BE2C (cell line): ENCODE data around the gene TRIM44.

Experiments used
- DNase-seq: peaks from one replicate; pipeline ENCODE4 v3.0.0-alpha.2; 2020
- H3K27me3 ChIP-seq: fragments of 250-450 bp; sonication (Bioruptor Pico); 2 replicates; pipeline ENCODE4 v1.5.1; 2020; ENCODE audit warnings: mild to moderate bottlenecking
- H3K36me3 ChIP-seq: fragments of 250-450 bp; sonication (Bioruptor Pico); 2 replicates; pipeline ENCODE4 v1.5.1; 2020; ENCODE audit warnings: mild to moderate bottlenecking
- H3K4me1 ChIP-seq: fragments of 250-450 bp; sonication (Bioruptor Pico); 2 replicates; pipeline ENCODE4 v1.5.1; 2020
- H3K4me3 ChIP-seq: 2 replicates; pipeline ENCODE4 v1.5.1; 2011; ENCODE audit warnings: low read depth, low read length
- H3K9me3 ChIP-seq: fragments of 250-450 bp; sonication (Bioruptor Pico); 2 replicates; pipeline ENCODE4 v1.5.1; 2020
- CTCF ChIP-seq: IDR thresholded peaks from 2 replicates; pipeline ENCODE4 v1.5.1; 2012; ENCODE audit warnings: mild to moderate bottlenecking, low read depth, low read length

The TRIM44 gene

GRCh38 chr11:35618497-35619115 is 44.0 kb upstream of the TRIM44 start:
- Histone ChIP-seq H3K36me3 (no peaks in the 10 kb centered on the region), H3K4me3 (peak overlapping the region; percentile 83), H3K9me3 (no peaks in the 10 kb centered on the region), H3K27me3 (no peaks in the 10 kb centered on the region), H3K4me1 (no peaks in the 10 kb centered on the region; the same call in 1 of the 2 replicates)
- TF ChIP-seq CTCF: no peak
- DNase-seq: no peak

DNA sequence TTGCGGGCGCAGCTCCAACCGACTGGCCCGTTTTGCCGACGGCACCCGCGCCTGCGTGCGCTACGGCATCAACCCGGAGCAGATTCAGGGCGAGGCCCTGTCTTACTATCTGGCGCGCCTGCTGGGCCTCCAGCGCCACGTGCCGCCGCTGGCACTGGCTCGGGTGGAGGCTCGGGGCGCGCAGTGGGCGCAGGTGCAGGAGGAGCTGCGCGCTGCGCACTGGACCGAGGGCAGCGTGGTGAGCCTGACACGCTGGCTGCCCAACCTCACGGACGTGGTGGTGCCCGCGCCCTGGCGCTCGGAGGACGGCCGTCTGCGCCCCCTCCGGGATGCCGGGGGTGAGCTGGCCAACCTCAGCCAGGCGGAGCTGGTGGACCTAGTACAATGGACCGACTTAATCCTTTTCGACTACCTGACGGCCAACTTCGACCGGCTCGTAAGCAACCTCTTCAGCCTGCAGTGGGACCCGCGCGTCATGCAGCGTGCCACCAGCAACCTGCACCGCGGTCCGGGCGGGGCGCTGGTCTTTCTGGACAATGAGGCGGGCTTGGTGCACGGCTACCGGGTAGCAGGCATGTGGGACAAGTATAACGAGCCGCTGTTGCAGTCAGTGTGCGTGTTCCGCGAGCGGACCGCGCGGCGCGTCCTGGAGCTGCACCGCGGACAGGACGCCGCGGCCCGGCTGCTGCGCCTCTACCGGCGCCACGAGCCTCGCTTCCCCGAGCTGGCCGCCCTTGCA is 43.3 kb upstream of the TRIM44 start:
- Histone ChIP-seq H3K9me3 (no peaks in the 10 kb centered on the region), H3K4me1 (no peaks in the 10 kb centered on the region; the same call in 1 of the 2 replicates), H3K27me3 (no peaks in the 10 kb centered on the region), H3K36me3 (no peaks in the 10 kb centered on the region), H3K4me3 (peak overlapping the region; percentile 83)
- peak; percentile 46 for DNase-seq
- no peak for TF ChIP-seq CTCF

GRCh38 chr11:35619855-35620640 is 42.5 kb upstream of the TRIM44 start:
- DNase-seq: peak; percentile 66
- no peaks in the 10 kb centered on the region; the same call in 1 of the 2 replicates for H3K4me1 ChIP-seq
- no peak for TF ChIP-seq CTCF

DNA sequence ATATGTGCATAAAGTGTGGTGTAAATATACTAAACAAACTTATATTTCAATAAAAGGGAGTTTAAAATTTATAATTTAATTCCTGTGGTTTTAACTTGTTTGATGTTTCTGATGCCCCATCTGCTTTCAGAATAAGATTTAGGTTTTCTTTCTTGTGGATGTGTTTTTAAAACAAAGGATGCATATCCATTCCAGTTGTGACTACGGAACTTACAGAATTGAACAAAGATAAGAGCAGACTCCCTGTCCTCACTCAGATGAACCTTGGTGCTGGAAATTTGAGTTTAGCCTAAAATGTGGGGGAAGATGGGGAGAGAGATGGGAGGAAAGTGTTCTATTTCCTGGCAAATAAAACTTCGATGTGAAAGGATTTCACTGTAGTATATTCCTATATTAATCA is 41.8 kb upstream of the TRIM44 start:
- Histone ChIP-seq H3K36me3 (no peaks in the 10 kb centered on the region), H3K4me1 (no peaks in the 10 kb centered on the region; the same call in 1 of the 2 replicates), H3K27me3 (no peaks in the 10 kb centered on the region), H3K4me3 (peak overlapping the region; percentile 83), H3K9me3 (no peaks in the 10 kb centered on the region)
- DNase-seq: no peak
- no peak for TF ChIP-seq CTCF

More at GRCh38 chr11:35619855-35620640, 42.5 kb upstream of the TRIM44 start:
- Histone ChIP-seq H3K36me3 (no peaks in the 10 kb centered on the region), H3K27me3 (no peaks in the 10 kb centered on the region), H3K4me3 (peak overlapping the region; percentile 83), H3K9me3 (no peaks in the 10 kb centered on the region)

GRCh38 chr11:35621620-35622019 is 41.0 kb upstream of the TRIM44 start:
- Histone ChIP-seq H3K4me3 (no peak overlapping the region), H3K36me3 (no peaks in the 10 kb centered on the region)

More at GRCh38 chr11:35621620-35622019, 41.0 kb upstream of the TRIM44 start:
- Histone ChIP-seq H3K4me1 (no peaks in the 10 kb centered on the region; the same call in 1 of the 2 replicates), H3K27me3 (no peaks in the 10 kb centered on the region), H3K9me3 (no peaks in the 10 kb centered on the region)
- DNase-seq: no peak
- TF ChIP-seq CTCF: no peak
